Activated naive CD4-positive, alpha-beta T cell treated with anti-CD3 and anti-CD28 coated beads, Interleukin-2, amount 50 U/mL, for 16 hours (primary cell): ENCODE data around the gene TRIM38.
"Not testable (repeated sequence)": the region's sequence is repeated elsewhere in the genome, so short reads cannot be mapped to it uniquely, and the experiment has no call there.

Experiments used
- DNase-seq: peaks from one replicate; pipeline ENCODE4 v3.0.0-alpha.2; 2020

Gene TRIM38

DNA sequence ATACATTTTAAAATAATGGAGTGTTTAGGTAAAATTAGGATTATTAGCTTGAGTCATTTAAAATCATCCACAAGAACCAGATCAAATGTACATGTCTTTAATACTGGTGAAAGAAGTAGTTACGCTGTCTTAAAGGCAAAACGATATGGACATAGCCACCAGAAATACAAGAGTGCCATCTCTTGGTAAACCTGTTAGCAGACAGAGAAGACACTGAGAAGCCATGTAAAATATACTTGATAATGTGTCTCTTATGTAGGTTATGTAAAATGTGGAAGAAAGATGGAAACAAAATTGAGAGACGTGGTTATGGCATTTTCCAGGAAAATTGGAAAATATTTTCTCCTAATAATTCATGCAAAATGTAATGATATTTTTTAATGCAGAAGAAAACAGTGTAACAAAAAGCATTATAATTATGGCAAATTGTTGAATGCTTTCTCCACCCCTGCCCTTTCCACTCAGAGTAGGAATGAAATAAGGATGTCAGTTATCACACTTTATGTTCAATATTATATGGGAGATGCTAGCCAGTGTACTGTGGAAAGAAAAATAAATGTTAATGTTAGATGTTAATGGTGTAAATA is 19.9 kb upstream of the TRIM38 start:
- no peak for DNase-seq

DNA sequence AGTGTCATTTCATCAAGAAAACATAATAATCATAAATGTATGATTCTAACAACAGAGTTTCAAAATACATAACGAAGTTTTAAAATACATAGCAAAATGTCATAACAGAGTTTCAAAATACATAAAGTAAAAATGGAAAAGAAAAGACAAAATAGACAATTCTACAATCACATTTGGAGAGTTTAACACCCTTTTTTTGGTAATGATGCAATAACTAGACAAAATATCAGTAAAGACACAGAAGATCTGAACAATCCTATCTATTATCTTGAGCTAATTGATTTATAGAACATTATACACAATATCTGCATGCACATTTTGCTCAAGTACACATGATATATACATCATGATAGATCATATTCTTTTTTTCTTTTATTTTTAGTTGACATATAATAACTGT is 18.7 kb upstream of the TRIM38 start:
- DNase-seq, result no peak

DNA sequence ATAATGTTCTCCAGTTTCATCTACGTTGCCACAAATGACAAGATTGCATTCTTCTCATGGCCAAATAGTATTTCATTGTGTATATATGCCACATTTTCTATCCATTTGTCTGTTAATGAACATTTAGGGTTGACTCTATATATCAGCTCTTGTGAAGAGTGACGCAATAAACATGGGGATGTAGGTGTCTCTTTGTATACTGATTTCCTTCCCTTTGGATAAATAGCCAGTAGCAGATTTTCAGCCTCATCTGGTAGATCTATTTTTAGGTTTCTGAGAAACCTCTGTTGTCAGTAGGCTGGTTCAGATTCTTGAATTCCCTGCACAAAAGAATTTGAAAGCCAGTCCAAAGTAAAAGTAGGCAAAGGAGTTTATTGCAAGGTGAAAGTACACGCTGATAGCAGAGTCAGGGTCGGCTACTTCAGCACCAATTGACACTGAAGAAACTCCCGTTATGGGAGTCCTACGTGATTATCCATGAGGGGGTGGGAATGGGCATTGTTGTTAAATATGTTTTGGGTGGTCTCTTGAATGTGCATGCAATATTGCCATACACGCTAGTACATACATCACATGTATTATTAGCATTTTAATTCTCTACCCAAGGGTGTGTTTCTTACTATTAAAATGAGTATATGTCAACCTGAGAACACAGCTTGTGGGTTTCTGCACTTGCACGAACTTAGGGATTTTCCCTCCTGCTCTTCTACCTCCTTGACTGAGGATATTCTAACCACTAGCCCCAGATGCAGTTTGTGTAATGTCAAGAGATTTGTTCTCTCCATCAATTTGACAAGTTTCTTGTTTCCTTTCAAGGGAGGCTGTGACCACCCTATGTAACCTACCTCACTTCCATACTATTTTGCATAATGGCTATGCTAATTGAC is 17.7 kb upstream of the TRIM38 start:
- no peak for DNase-seq

DNA sequence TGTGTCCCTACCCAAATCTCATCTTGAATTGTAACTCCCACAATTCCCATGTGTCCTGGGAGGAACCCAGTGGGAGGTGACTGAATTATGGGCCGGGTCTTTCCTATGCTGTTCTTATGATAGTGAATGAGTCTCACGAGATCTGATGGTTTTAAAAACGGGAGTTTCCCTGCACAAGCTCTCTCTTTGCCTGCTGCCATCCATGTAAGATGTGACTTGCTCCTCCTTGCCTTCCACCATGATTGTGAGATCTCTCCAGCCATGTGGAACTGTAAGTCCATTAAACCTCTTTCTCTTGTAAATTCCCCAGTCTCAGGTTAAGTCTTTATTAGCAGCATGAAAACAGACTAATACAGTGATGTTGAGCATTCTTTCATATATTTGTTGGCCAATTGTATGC is 16.9 kb upstream of the TRIM38 start:
- DNase-seq, result not testable (repeated sequence)

DNA sequence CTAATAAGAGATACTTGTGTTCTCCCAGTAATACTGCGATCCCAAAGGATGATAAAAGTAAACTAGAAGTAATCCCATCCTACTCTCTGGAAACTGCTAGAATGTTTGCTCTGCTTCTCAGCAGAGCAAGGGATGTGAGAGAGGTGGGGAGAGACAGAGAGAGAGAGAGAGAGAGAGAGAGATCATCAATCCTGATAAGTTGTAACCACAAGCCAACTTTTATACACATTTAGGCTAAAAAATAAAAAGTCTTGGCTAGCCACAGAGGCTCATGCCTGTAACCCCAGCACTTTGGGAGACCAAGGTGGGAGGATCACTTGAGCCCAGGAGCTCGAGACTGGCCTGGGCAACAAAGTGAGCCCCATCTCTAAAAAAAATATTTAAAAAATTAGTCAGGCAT is 16.0 kb upstream of the TRIM38 start:
- no peak for DNase-seq

DNA sequence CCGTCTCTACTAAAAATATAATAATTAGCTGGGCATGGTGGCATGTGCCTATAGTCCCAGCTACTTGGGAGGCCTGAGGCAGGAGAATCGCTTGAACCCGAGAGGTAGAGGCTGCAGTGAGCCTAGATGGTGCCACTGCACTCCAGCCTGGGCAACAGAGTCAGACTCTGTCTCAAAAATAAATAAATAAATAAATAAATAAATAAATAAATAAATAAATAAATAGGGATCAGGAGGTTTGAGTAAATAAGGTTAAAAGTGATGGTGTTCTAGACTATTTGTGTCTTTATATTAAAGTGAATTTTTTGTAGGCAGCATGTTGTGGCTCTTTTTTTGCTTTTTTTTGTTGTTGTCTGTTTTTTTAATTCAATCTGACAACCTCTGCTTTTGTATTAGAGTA is 15.1 kb upstream of the TRIM38 start:
- not testable (repeated sequence) for DNase-seq

DNA sequence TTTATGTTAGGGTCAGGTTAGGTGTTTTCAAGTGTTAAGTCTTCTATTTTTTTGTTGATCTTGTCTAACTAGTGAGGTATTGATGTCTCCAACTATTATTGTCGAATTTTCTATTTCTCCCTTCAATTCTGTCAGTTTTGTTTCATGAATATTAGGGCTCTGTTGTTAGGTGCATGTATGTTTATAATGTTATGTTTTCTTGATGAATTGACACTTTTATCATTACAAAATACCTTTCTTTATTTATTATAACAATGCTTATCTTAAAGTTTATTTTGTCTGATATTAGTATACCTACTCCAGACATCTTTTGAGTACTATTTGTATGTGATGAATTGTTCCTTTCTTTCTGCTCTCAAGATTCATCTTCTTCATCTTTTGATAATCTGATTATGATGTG is 12.9 kb upstream of the TRIM38 start:
- DNase-seq, result no peak

DNA sequence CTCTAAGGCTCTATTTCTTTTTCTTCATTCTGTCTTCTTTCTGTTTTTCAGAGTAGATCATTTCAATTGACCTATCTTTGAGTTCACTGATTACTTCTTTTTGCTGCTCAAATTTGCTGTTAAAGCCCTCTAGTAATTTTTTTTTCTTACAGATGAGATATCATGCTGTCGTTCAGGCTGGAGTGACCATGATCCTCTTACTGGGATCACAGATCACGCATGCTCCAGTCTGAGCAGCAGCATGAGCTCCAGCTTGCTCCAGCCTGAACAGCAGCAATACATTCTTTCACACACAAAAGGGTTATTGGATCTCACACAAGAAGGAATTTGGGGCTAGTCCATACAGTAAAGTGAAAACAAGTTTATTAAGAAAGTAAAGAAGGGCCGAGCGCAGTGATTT is 12.3 kb upstream of the TRIM38 start:
- DNase-seq, result no peak

DNA sequence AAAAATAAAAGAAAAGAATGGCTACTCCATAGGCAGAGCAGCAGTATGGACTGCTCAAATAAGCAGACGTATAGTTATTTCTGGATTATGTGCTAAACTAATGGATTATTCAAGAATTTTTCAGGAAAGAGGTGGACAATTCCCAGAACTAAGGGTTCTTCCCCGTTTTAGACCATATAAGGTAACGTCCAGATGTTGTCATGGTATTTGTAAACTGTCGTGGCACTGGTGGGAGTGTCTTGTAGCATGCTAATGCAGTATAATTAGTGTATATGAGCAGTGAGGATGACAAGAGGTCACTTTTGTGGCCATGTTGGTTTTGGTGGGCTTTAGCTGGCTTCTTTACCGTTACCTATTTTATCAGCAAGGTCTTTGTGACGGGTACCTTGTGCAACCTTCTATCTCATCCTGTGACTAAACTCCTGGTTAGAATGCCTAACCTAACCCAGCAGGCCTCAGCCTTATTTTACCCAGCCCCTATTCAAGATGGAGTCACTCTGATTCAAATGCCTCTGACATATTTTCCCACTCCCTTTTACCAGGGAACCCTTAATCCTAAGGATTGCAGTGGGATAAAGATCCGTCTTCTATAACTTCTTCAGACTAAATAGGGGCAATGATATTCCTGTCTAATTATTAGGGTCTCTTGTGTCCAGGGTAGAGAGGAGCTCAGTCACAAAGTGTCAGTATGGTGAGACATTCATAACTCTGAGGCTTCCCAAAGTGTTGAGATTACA is 11.1 kb upstream of the TRIM38 start:
- DNase-seq, result no peak

DNA sequence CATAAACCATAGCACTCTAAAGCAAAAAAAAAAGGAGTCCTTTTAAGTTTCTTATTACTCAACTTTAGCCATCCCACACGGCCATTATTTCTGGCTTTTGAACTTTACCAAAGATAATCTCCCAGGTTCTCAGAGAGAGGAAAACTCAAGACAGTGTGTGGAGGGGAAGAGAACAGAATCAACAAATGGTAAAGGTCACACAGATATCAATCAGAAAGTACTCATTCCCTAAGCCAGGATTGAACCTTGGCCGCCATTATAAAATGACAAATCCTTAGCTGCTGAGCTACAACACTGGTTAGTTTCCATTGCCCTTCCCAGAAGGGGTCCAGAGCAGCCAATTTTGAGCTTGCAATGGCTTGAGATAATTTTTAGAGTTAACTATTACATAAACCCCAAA is 10.1 kb upstream of the TRIM38 start:
- no peak for DNase-seq

DNA sequence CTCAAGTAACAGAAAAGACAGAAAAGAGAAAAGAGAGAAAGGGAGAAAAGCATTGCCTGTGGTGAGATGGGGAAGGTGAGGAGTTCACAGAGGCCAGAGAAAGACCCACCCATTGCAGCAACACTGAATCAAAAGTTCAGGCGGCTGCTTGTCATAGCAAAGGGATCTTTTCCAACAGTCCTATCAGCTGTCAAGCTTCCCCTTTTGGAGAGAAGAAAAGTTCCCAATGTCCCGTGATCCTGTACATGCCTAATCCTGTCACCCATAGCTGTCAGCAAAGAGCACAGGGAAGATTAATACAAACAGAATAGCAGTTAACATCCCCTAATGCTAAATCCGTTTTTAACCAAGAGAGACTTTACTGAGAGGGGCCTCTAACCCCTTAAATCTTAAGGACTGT is 8.9 kb upstream of the TRIM38 start:
- no peak for DNase-seq

DNA sequence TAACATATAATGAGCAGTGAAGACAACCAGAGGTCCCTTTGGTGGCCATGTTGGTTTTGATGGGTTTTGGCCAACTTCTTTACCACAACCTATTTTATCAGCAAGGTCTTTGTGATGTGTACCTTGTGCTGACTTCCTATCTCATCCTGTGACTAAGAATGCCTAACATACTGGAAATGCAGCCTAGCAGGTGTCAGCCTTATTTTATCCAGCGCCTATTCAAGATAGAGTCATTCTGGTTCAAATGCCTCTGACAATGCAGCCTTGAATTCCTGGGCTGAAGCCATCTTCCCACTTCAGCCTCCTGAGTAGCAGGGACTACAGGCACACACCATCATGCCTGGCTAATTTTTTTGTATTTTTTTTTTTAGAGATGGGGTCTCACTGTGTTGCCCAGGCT is 7.8 kb upstream of the TRIM38 start:
- no peak for DNase-seq

DNA sequence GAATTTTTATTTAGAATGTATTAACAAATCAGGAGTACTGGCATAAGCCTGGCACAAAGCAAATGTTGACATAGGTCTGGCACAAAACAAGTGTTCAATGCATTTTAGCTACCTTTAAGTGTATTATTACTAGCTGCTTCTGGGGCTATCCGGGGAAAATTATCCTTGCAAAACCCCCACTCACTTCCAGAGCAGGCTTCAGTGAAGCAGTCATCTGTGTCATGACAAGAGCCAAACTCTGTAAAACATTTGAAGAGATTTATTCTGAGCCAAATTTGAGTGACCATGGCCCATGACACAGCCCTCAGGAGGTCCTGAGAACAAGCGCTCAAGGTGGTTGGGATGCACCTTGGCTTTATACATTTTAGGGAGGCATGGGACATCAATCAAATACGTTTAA is 6.4 kb upstream of the TRIM38 start:
- DNase-seq, result no peak

DNA sequence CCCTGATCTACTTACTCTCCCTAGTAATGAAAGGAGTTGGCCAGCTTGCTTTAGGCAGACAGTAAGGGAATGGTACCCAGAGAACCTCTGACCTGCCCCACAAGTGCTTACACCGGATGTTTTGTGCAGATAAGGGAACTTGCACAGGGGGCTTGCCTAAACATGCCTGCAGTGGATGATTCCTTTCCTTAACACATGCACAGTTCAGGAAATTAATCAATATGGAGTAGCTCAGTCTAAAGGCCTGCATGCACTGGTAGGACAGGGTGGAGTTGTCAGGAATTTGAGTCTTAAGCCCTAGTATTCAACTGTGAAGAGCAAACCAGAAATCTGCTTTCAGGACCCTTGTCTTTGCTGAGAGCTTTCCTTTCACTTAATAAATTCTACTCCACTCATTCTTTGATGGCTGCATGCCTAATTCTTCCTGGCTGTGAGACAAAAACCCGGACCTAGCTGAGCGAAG is 3.9 kb upstream of the TRIM38 start:
- no peak for DNase-seq

DNA sequence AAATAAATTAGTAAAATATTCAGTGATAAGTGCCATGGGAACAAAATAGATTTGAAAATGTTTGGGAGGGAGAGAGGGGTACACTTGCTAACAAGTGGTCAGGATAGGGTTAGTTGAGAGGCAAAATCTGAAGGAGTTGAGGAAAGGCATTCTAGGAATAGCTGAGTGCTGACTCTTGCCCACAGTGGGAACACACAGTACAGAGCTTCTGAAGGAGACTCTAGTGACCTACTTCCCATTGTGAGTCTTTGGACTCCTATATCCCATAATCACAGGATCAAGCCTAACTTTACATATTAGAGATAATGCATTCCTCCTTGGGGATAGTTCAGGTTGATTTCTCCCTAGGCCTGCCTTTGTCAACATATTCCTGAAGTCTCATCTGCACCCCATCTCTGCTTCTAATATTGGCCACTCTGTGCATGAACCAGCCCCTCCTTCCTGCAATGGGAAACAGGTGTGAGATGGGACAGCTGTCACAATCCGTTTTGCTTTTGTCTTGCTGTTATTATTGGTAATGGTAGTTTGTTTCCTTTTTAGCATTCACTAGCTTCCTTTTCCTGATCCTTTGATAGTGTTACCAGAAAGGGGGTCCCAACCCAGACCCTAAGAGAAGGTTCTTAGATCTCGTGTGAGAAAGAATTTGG is 2.6 kb upstream of the TRIM38 start:
- no peak for DNase-seq

DNA sequence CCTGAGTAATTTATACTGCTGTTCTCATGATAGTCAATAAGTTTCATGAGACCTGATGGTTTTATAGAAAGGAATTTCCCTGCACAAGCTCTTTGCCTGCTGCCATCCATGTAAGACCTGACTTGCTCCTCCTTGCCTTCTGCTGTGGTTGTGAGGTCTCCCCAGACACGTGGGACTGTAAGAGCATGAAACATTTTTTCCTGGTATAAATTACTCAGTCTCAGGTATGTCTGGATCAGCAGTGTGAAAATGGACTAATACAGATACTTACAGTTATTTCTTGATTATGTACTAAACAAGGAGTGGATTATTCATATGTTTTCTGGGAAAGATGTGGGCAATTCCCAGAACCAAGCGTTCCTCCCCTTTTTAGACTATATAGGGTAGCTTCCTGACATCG is 1.9 kb upstream of the TRIM38 start:
- peak; percentile 55 for DNase-seq

DNA sequence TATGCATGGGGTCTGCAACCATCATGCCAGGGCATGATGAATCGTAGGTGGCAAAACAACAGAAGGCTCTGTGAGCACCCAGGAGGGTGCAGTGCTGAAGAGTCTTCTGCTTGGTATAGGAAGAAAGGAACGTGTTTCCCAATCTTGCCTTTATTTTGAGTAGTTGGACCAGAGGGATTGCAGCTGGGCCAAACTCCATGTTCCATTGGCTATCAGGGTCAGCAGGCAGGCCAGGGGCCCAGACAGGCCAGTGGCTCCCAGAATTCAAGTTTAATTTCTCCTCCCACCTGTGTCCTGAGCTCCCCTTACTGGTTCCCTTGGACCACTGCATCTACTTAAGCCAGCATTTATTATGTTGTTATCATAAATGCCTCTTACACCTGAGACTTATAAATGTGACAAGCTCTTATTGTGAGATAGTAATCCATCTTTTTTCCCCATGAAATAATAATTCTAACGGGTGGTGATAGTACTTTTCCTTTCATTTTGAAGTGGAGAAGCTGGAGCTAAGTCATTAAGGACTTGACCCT is 918 bp upstream of the TRIM38 start:
- no peak for DNase-seq

DNA sequence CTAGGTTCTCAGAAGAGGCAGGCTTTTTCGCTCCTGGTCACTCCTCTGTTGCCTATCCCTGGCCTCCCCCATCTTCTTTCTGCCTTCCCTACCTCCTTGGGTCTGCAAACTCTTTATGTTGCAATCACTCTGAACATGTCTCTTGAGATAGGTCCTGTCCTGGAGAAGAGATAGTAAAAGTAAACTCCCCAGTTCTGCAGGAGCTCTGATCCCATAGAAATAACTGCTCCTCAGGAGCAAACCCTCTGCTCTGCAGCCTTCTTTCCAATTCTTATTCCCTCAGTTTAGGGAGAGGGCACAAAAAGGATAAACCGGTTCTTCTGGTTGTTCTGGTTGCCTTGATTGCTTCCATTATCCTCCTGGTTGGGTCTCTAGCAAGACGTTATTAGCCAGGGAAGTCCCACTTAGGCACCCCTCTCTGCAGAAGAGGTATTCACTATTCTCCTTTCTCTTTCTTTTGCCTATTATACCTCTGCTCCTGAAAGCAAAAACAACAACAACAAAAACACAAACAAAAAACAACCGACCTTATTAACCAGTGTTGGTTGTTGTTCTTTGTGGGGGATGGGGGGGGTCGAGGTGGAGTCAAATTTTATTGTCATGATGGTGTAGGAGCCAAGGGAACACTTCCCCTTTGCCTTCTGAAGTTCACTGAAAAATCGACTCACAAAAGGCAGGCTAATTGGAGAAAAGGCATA is 973 bp downstream of the TRIM38 start:
- no peak for DNase-seq

DNA sequence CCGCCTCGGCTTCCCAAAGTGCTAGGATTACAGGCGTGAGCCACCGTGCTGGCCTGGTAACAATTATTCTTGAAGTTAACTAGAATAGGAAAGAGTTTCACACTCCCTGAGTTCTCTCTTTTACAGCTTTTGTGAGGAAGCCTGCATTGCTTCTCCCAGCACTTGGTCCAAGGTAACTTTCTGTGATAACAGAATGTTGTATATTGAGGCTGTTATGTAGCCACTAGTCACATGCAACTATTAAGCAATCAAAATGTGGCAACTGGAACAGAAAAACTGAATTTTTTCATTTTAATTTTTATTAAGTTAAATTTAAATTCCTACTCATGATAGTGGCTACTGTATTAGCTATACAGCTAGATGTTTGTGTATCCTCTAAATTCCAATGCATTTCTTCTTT is 2.5 kb downstream of the TRIM38 start:
- DNase-seq, result no peak

DNA sequence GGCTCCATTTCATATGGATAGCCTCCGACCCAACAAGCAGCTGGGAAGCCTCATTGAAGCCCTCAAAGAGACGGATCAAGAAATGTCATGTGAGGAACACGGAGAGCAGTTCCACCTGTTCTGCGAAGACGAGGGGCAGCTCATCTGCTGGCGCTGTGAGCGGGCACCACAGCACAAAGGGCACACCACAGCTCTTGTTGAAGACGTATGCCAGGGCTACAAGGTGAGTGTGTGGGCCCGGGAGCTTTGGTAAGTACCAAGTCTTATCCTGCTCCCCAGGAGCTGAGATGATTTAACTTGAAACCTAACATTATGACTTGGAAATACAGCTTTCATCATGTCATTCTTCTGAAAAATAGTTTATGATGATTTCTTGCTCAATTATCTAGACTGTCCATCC is 4.1 kb downstream of the TRIM38 start:
- DNase-seq, result no peak

DNA sequence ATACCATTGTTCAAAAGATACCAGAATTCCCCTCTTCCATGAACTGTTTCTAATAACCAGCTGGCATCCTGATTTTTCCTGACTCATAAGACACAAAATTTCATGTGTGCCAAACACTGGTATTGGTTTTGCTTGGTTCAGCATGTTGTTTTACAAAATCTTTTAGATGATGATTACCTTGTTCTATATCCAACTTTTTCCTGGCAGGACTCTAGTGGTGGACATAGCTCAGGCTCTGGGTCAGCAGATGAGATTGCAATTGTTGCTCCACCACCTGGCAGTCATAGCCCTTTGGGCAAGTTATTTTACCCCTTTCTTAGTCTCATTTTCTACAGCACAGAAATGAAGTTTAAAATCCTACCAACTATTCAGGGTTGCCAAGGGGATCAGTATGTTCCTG is 6.2 kb downstream of the TRIM38 start:
- DNase-seq, result no peak

DNA sequence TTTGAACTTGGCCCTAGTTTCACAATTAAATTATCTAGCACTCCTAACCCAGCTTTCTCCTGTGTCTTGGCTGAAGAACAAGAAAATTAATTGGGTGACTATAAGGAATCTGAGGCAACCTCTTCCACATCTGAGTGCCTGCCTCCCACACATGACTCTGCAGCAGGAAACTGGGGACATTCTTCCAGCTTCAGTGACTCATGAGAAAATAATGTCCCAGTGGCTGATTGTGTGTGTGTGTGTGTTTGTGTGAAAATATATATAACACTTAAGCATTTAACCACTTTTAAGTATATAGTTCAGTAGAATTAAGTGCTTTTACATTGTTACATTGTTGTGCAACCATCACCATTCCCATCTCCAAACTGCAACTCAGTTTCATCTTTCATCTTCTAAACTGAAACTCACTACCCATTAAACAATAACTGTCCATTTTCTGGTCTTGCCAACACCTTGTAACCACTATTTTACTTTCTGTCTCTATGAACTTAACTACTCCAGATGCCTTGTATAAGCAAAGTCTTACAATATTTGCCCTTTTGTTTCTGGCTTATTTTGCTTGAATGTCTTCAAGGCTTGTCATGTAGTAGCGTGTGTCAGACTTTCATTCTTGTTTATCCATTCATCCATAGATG is 8.7 kb downstream of the TRIM38 start:
- no peak for DNase-seq
